ENCODE data around the gene GPX7. TPM values are rescaled to one million over a fixed set of nuclear protein-coding genes. Genes with fewer than 3 reads are reported as not detected.

The GPX7 gene
- total RNA-seq, 5 donors from 2014 or later (not counting 1 experiment from before 2014, with no cell fraction given), result 13.4 to 28.1 (median 22.9) TPM

GRCh38 chr1:52629325-52629643, 27.1 kb downstream of the GPX7 start:
- H3K27ac ChIP-seq (ENCODE audit: low read length), result no peak overlapping the region
- H3K9me3 ChIP-seq, result no peaks in the 10 kb centered on the region
- Mint-ChIP-seq H3K27ac (peak overlapping the region in 1 of 2 donors; percentile 73), H3K36me3 (no peaks in the 10 kb centered on the region), H3K9me3 (no peaks in the 10 kb centered on the region), H3K27me3 (no peaks in the 10 kb centered on the region), H3K4me1 (peaks cover 47 to 55% (median 49%) of the 10 kb centered on the region in 3 donors), H3K4me3 (no peak overlapping the region)
- DNase-seq (no peak), ATAC-seq (replicated peaks in 1 of 4) (no peak)
- no peaks in the 10 kb centered on the region for H3K36me3 ChIP-seq (ENCODE audit: control insufficient read depth in 2 of 2, extremely low read depth in 1 of 2, insufficient read depth in 1 of 2, low read length in 1 of 2)
- POLR2A ChIA-PET, result no interaction called here
- H3K4me3 ChIP-seq (ENCODE audit: control insufficient read depth in 1 of 2, extremely low read depth in 1 of 2, low read length in 1 of 2), result no peak overlapping the region
- no peaks in the 10 kb centered on the region for H3K27me3 ChIP-seq (replicated peaks in 1 of 2; ENCODE audit: control insufficient read depth in 2 of 2, extremely low read depth in 1 of 2, insufficient read depth in 2 of 2, low read length in 1 of 2)
- H3K4me1 ChIP-seq (ENCODE audit: control insufficient read depth in 1 of 2, extremely low read depth in 1 of 2, insufficient read depth in 2 of 2, low read length in 2 of 2), result peaks cover 10 to 43% of the 10 kb centered on the region in 2 experiments
- CTCF ChIA-PET, result no interaction called here
- WGBS (ENCODE audit: insufficient coverage), result 96% methylated on average over 7 of the region's 7 CpGs

- Mint-ChIP-seq H3K4me3 (no peak overlapping the region), H3K4me1 (peaks cover 51 to 59% (median 53%) of the 10 kb centered on the region in 3 donors), H3K27me3 (no peaks in the 10 kb centered on the region), H3K27ac (peak overlapping the region in 1 of 2 donors; percentile 6), H3K36me3 (no peaks in the 10 kb centered on the region), H3K9me3 (no peaks in the 10 kb centered on the region)
- Histone ChIP-seq H3K4me3 (ENCODE audit: control insufficient read depth in 1 of 2, extremely low read depth in 1 of 2, low read length in 1 of 2) (no peak overlapping the region), H3K9me3 (no peaks in the 10 kb centered on the region), H3K36me3 (ENCODE audit: control insufficient read depth in 2 of 2, extremely low read depth in 1 of 2, insufficient read depth in 1 of 2, low read length in 1 of 2) (no peaks in the 10 kb centered on the region), H3K27me3 (replicated peaks in 1 of 2; ENCODE audit: control insufficient read depth in 2 of 2, extremely low read depth in 1 of 2, insufficient read depth in 2 of 2, low read length in 1 of 2) (no peaks in the 10 kb centered on the region), H3K27ac (ENCODE audit: low read length) (no peak overlapping the region), H3K4me1 (ENCODE audit: control insufficient read depth in 1 of 2, extremely low read depth in 1 of 2, insufficient read depth in 2 of 2, low read length in 2 of 2) (peaks cover 14 to 46% of the 10 kb centered on the region in 2 experiments)
- ChIA-PET POLR2A (interaction anchor here in 1 of 2 donors (0.7 kb wide), 1 partner anchor 61 kb away, joined by 10 read pairs; no protein-coding TSS in a partner anchor), CTCF (no interaction called here)
- WGBS (ENCODE audit: insufficient coverage), result no CpG with 5 or more reads among the region's 2 CpGs
- ATAC-seq (replicated peaks in 1 of 4), result no peak
- no peak for DNase-seq
Observed at GRCh38 chr1:52629667-52630066, 27.5 kb downstream of the GPX7 start.

- peak overlapping the region in 1 of 2 donors; percentile 37 for H3K4me3 ChIP-seq (ENCODE audit: control insufficient read depth in 1 of 2, extremely low read depth in 1 of 2, low read length in 1 of 2)
- POLR2A ChIA-PET, result interaction anchor here in 1 of 2 donors (0.9 kb wide), 1 partner anchor 28 kb away, joined by 3 read pairs; no protein-coding TSS in a partner anchor
- ATAC-seq (replicated peaks in 1 of 4) (no peak), DNase-seq (peak in 4 of 35 experiments; percentile 2 to 17 (median 8))
- no peaks in the 10 kb centered on the region for H3K27me3 Mint-ChIP-seq
- peaks cover 30 to 64% of the 10 kb centered on the region in 2 experiments for H3K4me1 ChIP-seq (ENCODE audit: control insufficient read depth in 1 of 2, extremely low read depth in 1 of 2, insufficient read depth in 2 of 2, low read length in 2 of 2)
- CTCF ChIA-PET, result interaction anchor here in 1 of 2 donors (0.6 to 1.8 kb wide), 2 partner anchors 26 to 70 kb away, joined by 3 to 4 read pairs; no protein-coding TSS in a partner anchor
- no peaks in the 10 kb centered on the region for H3K9me3 ChIP-seq
- H3K27ac Mint-ChIP-seq, result peak overlapping the region; percentile 95 to 97
- no peaks in the 10 kb centered on the region for H3K9me3 Mint-ChIP-seq
- peaks cover 3% of the 10 kb centered on the region for H3K36me3 Mint-ChIP-seq
- H3K27ac ChIP-seq (ENCODE audit: low read length), result peak overlapping the region; percentile 90
- WGBS (ENCODE audit: insufficient coverage), result 70% methylated on average over 3 of the region's 8 CpGs
- no peaks in the 10 kb centered on the region for H3K27me3 ChIP-seq (replicated peaks in 1 of 2; ENCODE audit: control insufficient read depth in 2 of 2, extremely low read depth in 1 of 2, insufficient read depth in 2 of 2, low read length in 1 of 2)
- H3K4me3 Mint-ChIP-seq, result peak overlapping the region; percentile 80 to 91 (median 82)
- no peaks in the 10 kb centered on the region for H3K36me3 ChIP-seq (ENCODE audit: control insufficient read depth in 2 of 2, extremely low read depth in 1 of 2, insufficient read depth in 1 of 2, low read length in 1 of 2)
- H3K4me1 Mint-ChIP-seq, result peaks cover 62 to 68% (median 65%) of the 10 kb centered on the region in 3 donors
Observed at GRCh38 chr1:52631759-52632331, 29.7 kb downstream of the GPX7 start.

DNA sequence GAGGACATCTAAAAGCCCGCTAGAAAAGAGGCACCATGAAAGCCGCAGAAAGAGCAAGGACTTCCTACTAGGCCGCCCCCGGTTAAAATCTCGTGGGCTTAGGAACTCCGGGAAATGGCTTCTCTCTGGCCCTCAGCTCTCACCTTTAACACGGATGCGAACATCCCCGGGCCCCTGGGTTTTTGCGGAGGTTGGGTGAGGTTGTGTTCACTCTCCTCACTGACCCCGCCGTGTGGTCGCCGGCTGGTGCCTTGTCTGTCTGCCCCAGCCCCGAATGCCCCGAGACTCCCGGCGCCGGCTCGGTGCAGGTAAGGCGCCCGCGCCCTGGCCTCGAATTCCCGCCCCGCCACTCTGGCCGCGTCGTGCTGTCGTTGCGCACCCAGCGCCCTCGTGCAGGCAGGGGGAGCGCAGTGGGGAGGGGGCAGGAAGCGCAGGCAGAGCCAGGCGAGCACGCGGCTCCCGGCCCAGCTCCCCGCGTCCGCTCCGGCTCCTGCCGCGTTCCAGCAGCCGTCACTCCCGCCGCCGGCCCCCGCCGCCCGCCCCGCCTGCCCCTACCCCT, 30.6 kb downstream of the GPX7 start, which contains the start of gene SHISAL2A:
TSS of gene SHISAL2A (plus strand) at position 437 of the 559 bp plus-strand sequence. CDS start 326 bp downstream, outside the sequence.
- H3K4me1 ChIP-seq (ENCODE audit: control insufficient read depth in 1 of 2, extremely low read depth in 1 of 2, insufficient read depth in 2 of 2, low read length in 2 of 2), result peaks cover 38 to 74% of the 10 kb centered on the region in 2 experiments
- Mint-ChIP-seq H3K27me3 (no peaks in the 10 kb centered on the region), H3K27ac (peak within 1 kb of the TSS; percentile 99 to 100), H3K4me1 (peaks cover 67 to 68% (median 68%) of the 10 kb centered on the region in 3 donors), H3K9me3 (no peaks in the 10 kb centered on the region), H3K36me3 (peaks cover 3% of the 10 kb centered on the region), H3K4me3 (peak within 1 kb of the TSS; percentile 91 to 95 (median 94))
- H3K4me3 ChIP-seq (ENCODE audit: control insufficient read depth in 1 of 2, extremely low read depth in 1 of 2, low read length in 1 of 2), result peak within 1 kb of the TSS; percentile 61 to 64
- no peaks in the 10 kb centered on the region for H3K27me3 ChIP-seq (replicated peaks in 1 of 2; ENCODE audit: control insufficient read depth in 2 of 2, extremely low read depth in 1 of 2, insufficient read depth in 2 of 2, low read length in 1 of 2)
- WGBS (ENCODE audit: insufficient coverage), result 10% methylated on average over 37 of the region's 53 CpGs
- ATAC-seq (replicated peaks in 1 of 4), result peak; percentile 57 to 72 (median 66)
- peak; percentile 44 to 82 (median 65) for DNase-seq
- peak within 1 kb of the TSS; percentile 90 for H3K27ac ChIP-seq (ENCODE audit: low read length)
- POLR2A ChIA-PET, result interaction anchor here (0.9 to 1.1 kb wide), 3 partner anchors 16 to 31 kb away, joined by 3 to 4 read pairs (median 3); no protein-coding TSS in a partner anchor
- H3K36me3 ChIP-seq (ENCODE audit: control insufficient read depth in 2 of 2, extremely low read depth in 1 of 2, insufficient read depth in 1 of 2, low read length in 1 of 2), result no peaks in the 10 kb centered on the region
- CTCF ChIA-PET, result interaction anchor here in 1 of 2 donors (0.5 to 1.8 kb wide), 4 partner anchors 27 to 80 kb away, joined by 3 to 6 read pairs (median 4); partner anchors contain the start of gene TUT4
- no peaks in the 10 kb centered on the region for H3K9me3 ChIP-seq

DNA sequence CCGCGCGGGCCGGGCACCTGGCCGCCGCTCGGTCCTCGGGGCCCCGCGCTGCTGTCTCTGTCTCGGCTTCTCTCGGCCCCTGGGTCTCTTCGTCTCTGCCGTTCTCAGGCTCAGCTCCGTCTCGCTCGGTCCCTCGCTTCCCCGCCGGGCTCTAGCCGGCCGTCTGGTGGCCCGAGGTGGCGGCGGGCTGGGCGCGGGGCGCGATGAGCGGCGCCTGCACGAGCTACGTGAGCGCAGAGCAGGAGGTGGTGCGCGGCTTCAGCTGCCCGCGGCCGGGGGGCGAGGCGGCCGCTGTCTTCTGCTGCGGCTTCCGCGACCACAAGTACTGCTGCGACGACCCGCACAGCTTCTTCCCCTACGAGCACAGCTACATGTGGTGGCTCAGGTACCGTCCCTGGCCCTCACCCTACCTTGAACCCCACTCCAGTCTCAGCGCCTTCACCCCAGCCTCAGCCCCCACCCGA, 31.2 kb downstream of the GPX7 start:
- H3K36me3 ChIP-seq (ENCODE audit: control insufficient read depth in 2 of 2, extremely low read depth in 1 of 2, insufficient read depth in 1 of 2, low read length in 1 of 2), result no peaks in the 10 kb centered on the region
- Mint-ChIP-seq H3K4me1 (peaks cover 71 to 73% (median 73%) of the 10 kb centered on the region in 3 donors), H3K9me3 (no peaks in the 10 kb centered on the region), H3K27me3 (no peaks in the 10 kb centered on the region), H3K36me3 (peaks cover 5% of the 10 kb centered on the region), H3K27ac (peak overlapping the region; percentile 99 to 100), H3K4me3 (peak overlapping the region; percentile 91 to 95 (median 94))
- peak overlapping the region; percentile 61 to 64 for H3K4me3 ChIP-seq (ENCODE audit: control insufficient read depth in 1 of 2, extremely low read depth in 1 of 2, low read length in 1 of 2)
- WGBS (ENCODE audit: insufficient coverage), result under 1% methylated on average over 51 of the region's 52 CpGs
- ATAC-seq (replicated peaks in 1 of 4), result peak; percentile 8 to 38 (median 24)
- ChIA-PET POLR2A (interaction anchor here (0.5 to 1.1 kb wide), 5 partner anchors 16 to 595 kb away, joined by 3 to 8 read pairs (median 5); partner anchors contain the start of gene TUT4 (in 1 of the 2)), CTCF (interaction anchor here (0.5 to 1.8 kb wide), 6 partner anchors 28 to 382 kb away, joined by 3 to 6 read pairs (median 4); partner anchors contain the start of gene TUT4 (in 1 of the 2))
- H3K4me1 ChIP-seq (ENCODE audit: control insufficient read depth in 1 of 2, extremely low read depth in 1 of 2, insufficient read depth in 2 of 2, low read length in 2 of 2), result peaks cover 42 to 79% of the 10 kb centered on the region in 2 experiments
- H3K9me3 ChIP-seq, result no peaks in the 10 kb centered on the region
- H3K27ac ChIP-seq (ENCODE audit: low read length), result peak overlapping the region; percentile 90
- DNase-seq, result peak in 27 of 35 experiments; percentile 6 to 60 (median 26)
- no peaks in the 10 kb centered on the region for H3K27me3 ChIP-seq (replicated peaks in 1 of 2; ENCODE audit: control insufficient read depth in 2 of 2, extremely low read depth in 1 of 2, insufficient read depth in 2 of 2, low read length in 1 of 2)

GRCh38 chr1:52634111-52634510, 31.9 kb downstream of the GPX7 start:
- Mint-ChIP-seq H3K27ac (peak overlapping the region; percentile 99 to 100), H3K36me3 (peaks cover 9% of the 10 kb centered on the region), H3K4me3 (peak overlapping the region; percentile 91 to 95 (median 94)), H3K27me3 (no peaks in the 10 kb centered on the region), H3K4me1 (peaks cover 76 to 78% (median 78%) of the 10 kb centered on the region in 3 donors), H3K9me3 (no peaks in the 10 kb centered on the region)
- WGBS (ENCODE audit: insufficient coverage), result 26% methylated on average over 3 of the region's 4 CpGs
- ChIA-PET CTCF (interaction anchor here (0.7 to 1.4 kb wide), 3 partner anchors 33 to 381 kb away, joined by 3 read pairs; no protein-coding TSS in a partner anchor), POLR2A (interaction anchor here (0.5 to 0.9 kb wide), 2 partner anchors 81 to 596 kb away, joined by 5 to 7 read pairs; partner anchors contain the start of gene TUT4 (in 1 of the 2))
- peak overlapping the region; percentile 90 for H3K27ac ChIP-seq (ENCODE audit: low read length)
- ATAC-seq (replicated peaks in 1 of 4), result no peak
- H3K27me3 ChIP-seq (replicated peaks in 1 of 2; ENCODE audit: control insufficient read depth in 2 of 2, extremely low read depth in 1 of 2, insufficient read depth in 2 of 2, low read length in 1 of 2), result no peaks in the 10 kb centered on the region
- DNase-seq, result peak in 3 of 35 experiments; percentile 9 to 31 (median 12)
- peak overlapping the region; percentile 42 to 61 for H3K4me3 ChIP-seq (ENCODE audit: control insufficient read depth in 1 of 2, extremely low read depth in 1 of 2, low read length in 1 of 2)
- peaks cover 49 to 84% of the 10 kb centered on the region in 2 experiments for H3K4me1 ChIP-seq (ENCODE audit: control insufficient read depth in 1 of 2, extremely low read depth in 1 of 2, insufficient read depth in 2 of 2, low read length in 2 of 2)
- no peaks in the 10 kb centered on the region for H3K9me3 ChIP-seq
- H3K36me3 ChIP-seq (ENCODE audit: control insufficient read depth in 2 of 2, extremely low read depth in 1 of 2, insufficient read depth in 1 of 2, low read length in 1 of 2), result no peaks in the 10 kb centered on the region
